HCT116 (cell line): ENCODE measurements around the gene AUTS2. TPM values are rescaled to one million over a fixed set of nuclear protein-coding genes. Genes with fewer than 3 reads are reported as not detected.

Experiments used
- ATAC-seq: fragments of 200-7000 bp; cut with Tn5 transposase; 2 replicates; pipeline ENCODE4 v1.9.1; 2020; ENCODE audit warnings: mild to moderate bottlenecking, moderate library complexity
- BruUV-seq: library from RNA; stranded (reverse); fragments of 400-500 nt; replicated peaks from 2 replicates; lab custom pipeline; 2021; lab: Mats Ljungman, UMichigan
- CTCF ChIA-PET: fragments of 300-600 bp; sonication (Branson Sonifier 250); formaldehyde crosslinking; loops from one replicate; lab custom pipeline; 2021; ENCODE audit warnings: antibody characterized with exemption; lab: Charles Lee
- POLR2A ChIA-PET: fragments of 300-600, 350-600 bp; sonication (Branson Sonifier 250); formaldehyde crosslinking; loops from one replicate; lab custom pipeline; 2021; ENCODE audit warnings: antibody characterized with exemption; lab: Charles Lee
- RAD21 ChIA-PET, 2 experiments: fragments of 300-600 bp; sonication (Branson Sonifier 250); formaldehyde crosslinking; loops; one replicate each; lab custom pipeline; 2023; ENCODE audit warnings: low total read pairs in 2 of 2; ENCODE audit not compliant: uncharacterized antibody in 2 of 2, unreplicated experiment in 2 of 2, low non-redundant PET in 1 of 2; lab: Charles Lee
- DNase-seq: peaks from one replicate; pipeline ENCODE4 v3.0.0-alpha.2; 2010; ENCODE audit warnings: low read depth, low spot score
- H2AFZ ChIP-seq: fragments of 200-600 bp; shearing (Covaris generic), sonication (generic); 2 replicates; pipeline ENCODE4 v1.6.1; 2017; ENCODE audit warnings: low read depth, mixed run types, mixed read lengths, antibody characterized with exemption, low read length; ENCODE audit not compliant: poor library complexity, severe bottlenecking
- H3K27ac ChIP-seq: 2 replicates; pipeline ENCODE4 v1.5.1; 2012; ENCODE audit warnings: low read depth, low read length
- H3K27me3 ChIP-seq: fragments of 200-600 bp; sonication (generic); 2 replicates; pipeline ENCODE4 v1.6.1; 2016; ENCODE audit warnings: mixed run types, low read length, mixed read lengths; ENCODE audit not compliant: insufficient read depth
- H3K36me3 ChIP-seq, 2 experiments: fragments of 200-500 bp in 1 of 2; fragments of 200-600 bp in 1 of 2; sonication (Bioruptor generic) in 1 of 2; sonication (generic) in 1 of 2; 2 replicates each; pipeline versions ENCODE4 v1.5.1 to v1.6.1; 2014 to 2016; ENCODE audit warnings: low read length in 2 of 2, inconsistent platforms in 1 of 2, mixed read lengths in 1 of 2, mixed run types in 1 of 2; ENCODE audit not compliant: insufficient read depth in 2 of 2, control insufficient read depth in 1 of 2
- H3K4me1 ChIP-seq, 2 experiments: fragments of 200-600 bp in 1 of 2; sonication (generic) in 1 of 2; 2 replicates each; pipeline versions ENCODE4 v1.5.1 to v1.6.1; 2012 to 2017; ENCODE audit warnings: low read length in 2 of 2, inconsistent platforms in 1 of 2, mild to moderate bottlenecking in 1 of 2, mixed read lengths in 1 of 2, mixed run types in 1 of 2, moderate library complexity in 1 of 2; ENCODE audit not compliant: insufficient read depth in 2 of 2, control insufficient read depth in 1 of 2
- H3K4me2 ChIP-seq: fragments of 200-600 bp; sonication (generic); 2 replicates; pipeline ENCODE4 v1.6.1; 2017; ENCODE audit warnings: mixed run types, low read length, mixed read lengths
- H3K4me3 ChIP-seq, 2 experiments: fragments of 200-600 bp in 1 of 2; sonication (generic) in 1 of 2; replicated peaks in 1 of 2; 2 replicates each; pipeline ENCODE4 v1.5.1; 2011 to 2016; ENCODE audit warnings: low read length in 2 of 2, control low read depth in 1 of 2, low read depth in 1 of 2, mild to moderate bottlenecking in 1 of 2, mixed read lengths in 1 of 2, mixed run types in 1 of 2
- H3K79me2 ChIP-seq: fragments of 200-600 bp; sonication (generic); 2 replicates; pipeline ENCODE4 v1.6.1; 2017; ENCODE audit warnings: mild to moderate bottlenecking, mixed run types, low read length, moderate library complexity, mixed read lengths; ENCODE audit not compliant: insufficient read depth
- H3K9ac ChIP-seq: fragments of 200-600 bp; sonication (generic); 2 replicates; pipeline ENCODE4 v1.6.1; 2016; ENCODE audit warnings: low read length, mixed read lengths
- H3K9me2 ChIP-seq: fragments of 200-600 bp; sonication (generic), shearing (Covaris generic); 2 replicates; pipeline ENCODE4 v1.6.1; 2017; ENCODE audit warnings: mixed run types, mild to moderate bottlenecking, moderate library complexity; ENCODE audit not compliant: insufficient read depth
- H3K9me3 ChIP-seq, 2 experiments: fragments of 200-500 bp in 1 of 2; fragments of 200-600 bp in 1 of 2; sonication (Bioruptor generic) in 1 of 2; sonication (generic) in 1 of 2; 2 replicates each; pipeline ENCODE4 v1.6.1; 2014 to 2017; ENCODE audit warnings: low read length in 2 of 2, mixed read lengths in 2 of 2, inconsistent platforms in 1 of 2, low read depth in 1 of 2, mild to moderate bottlenecking in 1 of 2, mixed run types in 1 of 2, moderate library complexity in 1 of 2; ENCODE audit not compliant: control insufficient read depth in 1 of 2, insufficient read depth in 1 of 2
- H4K20me1 ChIP-seq: fragments of 200-600 bp; sonication (generic), shearing (Covaris generic); 2 replicates; pipeline ENCODE4 v1.6.1; 2017; ENCODE audit warnings: mixed run types, mild to moderate bottlenecking, moderate library complexity; ENCODE audit not compliant: insufficient read depth
- CBX3 ChIP-seq: IDR thresholded peaks from 2 replicates; pipeline ENCODE4 v1.6.1; 2012; ENCODE audit warnings: low read depth
- CEBPB ChIP-seq: IDR thresholded peaks from 2 replicates; pipeline ENCODE4 v1.6.1; 2012; ENCODE audit warnings: low read depth
- JUND ChIP-seq: IDR thresholded peaks from 2 replicates; pipeline ENCODE4 v1.6.1; 2012
- RAD21 ChIP-seq: IDR thresholded peaks from 2 replicates; pipeline ENCODE4 v1.6.1; 2012; ENCODE audit warnings: low read depth, mild to moderate bottlenecking
- SIN3A ChIP-seq: IDR thresholded peaks from 2 replicates; pipeline ENCODE4 v1.6.1; 2012; ENCODE audit warnings: low read depth
- TCF7L2 ChIP-seq: IDR thresholded peaks from 2 replicates; pipeline ENCODE4 v1.7.0; 2011; ENCODE audit warnings: borderline replicate concordance, inconsistent platforms; ENCODE audit not compliant: insufficient read depth, insufficient read length; ENCODE audit errors: extremely low read depth
- YY1 ChIP-seq: IDR thresholded peaks from 2 replicates; pipeline ENCODE4 v1.6.1; 2011; ENCODE audit warnings: low read length, low read depth, moderate library complexity, mild to moderate bottlenecking; ENCODE audit not compliant: insufficient replicate concordance; ENCODE audit errors: extremely low read depth
- intact Hi-C: fragments of 100-400 bp; cut with micrococcal nuclease; formaldehyde crosslinking; loops from 2 replicates; pipeline ENCODE4 v1.10.0; 2022
- total RNA-seq: library from RNA; stranded (reverse); gene quantifications from one replicate; pipeline ENCODE4 v1.2.1, GENCODE V29; 2021; ENCODE audit not compliant: unreplicated experiment
- TF ChIP-seq, protein P1 (sequence below): IDR thresholded peaks from 2 replicates; pipeline ENCODE4 v1.6.1; 2011; ENCODE audit warnings: mild to moderate bottlenecking, low read length, moderate library complexity; ENCODE audit not compliant: insufficient replicate concordance; ENCODE audit errors: extremely low read depth
- TF ChIP-seq, protein P2 (sequence below): IDR thresholded peaks from 2 replicates; pipeline ENCODE4 v1.6.1; 2012; ENCODE audit warnings: low read depth

Gene AUTS2
- total RNA-seq, 1 experiment from 2014 or later: 0.93 TPM

DNA sequence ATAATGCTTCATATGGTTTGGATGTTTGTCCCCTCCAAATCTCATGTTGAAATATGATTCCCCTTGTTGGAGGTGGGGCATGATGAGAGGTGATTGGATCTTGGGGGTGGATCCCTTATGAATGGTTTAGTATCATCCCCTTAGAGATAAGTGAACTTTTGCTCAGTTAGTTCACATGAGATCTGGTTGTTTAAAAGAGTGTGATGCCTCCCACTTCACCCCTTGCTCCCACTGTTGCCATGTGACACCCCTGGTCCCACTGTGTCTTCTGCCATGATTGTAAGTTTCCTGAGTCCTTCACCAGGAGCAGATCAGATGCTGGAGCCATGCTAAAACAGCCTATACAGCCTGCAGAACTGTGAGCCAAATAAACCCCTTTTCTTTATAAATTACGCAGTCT lies 13.1 kb upstream of the AUTS2 start:
- Histone ChIP-seq H4K20me1 (no peaks in the 10 kb centered on the region), H2AFZ (no peak overlapping the region), H3K27me3 (no peaks in the 10 kb centered on the region), H3K36me3 (no peaks in the 10 kb centered on the region), H3K9ac (no peak overlapping the region), H3K9me2 (no peaks in the 10 kb centered on the region), H3K4me1 (no peaks in the 10 kb centered on the region), H3K4me3 (no peak overlapping the region), H3K27ac (no peak overlapping the region), H3K79me2 (no peaks in the 10 kb centered on the region), H3K9me3 (peaks cover 3 to 21% of the 10 kb centered on the region in 2 experiments; a peak in 1 of 4 replicates), H3K4me2 (no peak overlapping the region)
- ChIA-PET RAD21 (no interaction called here), POLR2A (no interaction called here), CTCF (no interaction called here)
- no peak for ATAC-seq
- no TSS peak for BruUV-seq
- intact Hi-C loops: no loop called here
- DNase-seq: no peak
- TF ChIP-seq RAD21 (no peak), YY1 (no peak), TCF7L2 (no peak), CEBPB (no peak)
- TF ChIP-seq, protein P1, sequence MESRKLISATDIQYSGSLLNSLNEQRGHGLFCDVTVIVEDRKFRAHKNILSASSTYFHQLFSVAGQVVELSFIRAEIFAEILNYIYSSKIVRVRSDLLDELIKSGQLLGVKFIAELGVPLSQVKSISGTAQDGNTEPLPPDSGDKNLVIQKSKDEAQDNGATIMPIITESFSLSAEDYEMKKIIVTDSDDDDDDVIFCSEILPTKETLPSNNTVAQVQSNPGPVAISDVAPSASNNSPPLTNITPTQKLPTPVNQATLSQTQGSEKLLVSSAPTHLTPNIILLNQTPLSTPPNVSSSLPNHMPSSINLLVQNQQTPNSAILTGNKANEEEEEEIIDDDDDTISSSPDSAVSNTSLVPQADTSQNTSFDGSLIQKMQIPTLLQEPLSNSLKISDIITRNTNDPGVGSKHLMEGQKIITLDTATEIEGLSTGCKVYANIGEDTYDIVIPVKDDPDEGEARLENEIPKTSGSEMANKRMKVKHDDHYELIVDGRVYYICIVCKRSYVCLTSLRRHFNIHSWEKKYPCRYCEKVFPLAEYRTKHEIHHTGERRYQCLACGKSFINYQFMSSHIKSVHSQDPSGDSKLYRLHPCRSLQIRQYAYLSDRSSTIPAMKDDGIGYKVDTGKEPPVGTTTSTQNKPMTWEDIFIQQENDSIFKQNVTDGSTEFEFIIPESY: no peak

DNA sequence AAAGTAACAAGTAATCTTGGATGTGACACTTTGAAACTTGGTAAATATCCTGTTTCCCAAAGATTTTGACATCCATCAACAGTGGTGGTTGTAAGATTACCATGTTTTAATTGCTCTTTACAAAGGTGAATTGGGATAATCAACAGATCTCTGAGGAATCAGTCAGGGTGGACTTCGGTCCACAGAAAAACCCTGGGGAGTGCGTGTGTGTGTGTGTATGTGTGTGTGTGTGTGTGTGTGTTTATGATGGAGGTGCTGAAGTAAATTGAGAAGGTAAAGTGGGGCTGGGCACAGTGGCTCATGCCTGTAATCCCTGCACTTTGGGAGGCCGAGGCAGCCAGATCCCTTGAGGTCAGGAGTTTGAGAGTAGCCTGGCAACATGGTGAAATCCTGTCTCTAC lies 12.0 kb upstream of the AUTS2 start:
- H3K27me3 ChIP-seq: no peaks in the 10 kb centered on the region
- H3K9me3 ChIP-seq: peaks cover 3 to 21% of the 10 kb centered on the region in 2 experiments; a peak in 1 of 4 replicates
- intact Hi-C loops: no loop called here
- no peak overlapping the region for H3K27ac ChIP-seq
- no peak overlapping the region for H3K9ac ChIP-seq
- CTCF ChIA-PET: no interaction called here
- no peak overlapping the region for H2AFZ ChIP-seq
- no peaks in the 10 kb centered on the region for H4K20me1 ChIP-seq
- RAD21 ChIA-PET: no interaction called here
- no peaks in the 10 kb centered on the region for H3K36me3 ChIP-seq
- no peaks in the 10 kb centered on the region for H3K9me2 ChIP-seq
- no TSS peak for BruUV-seq
- no peak overlapping the region for H3K4me3 ChIP-seq
- H3K4me2 ChIP-seq: no peak overlapping the region
- no peaks in the 10 kb centered on the region for H3K4me1 ChIP-seq
- DNase-seq (no peak), ATAC-seq (no peak)
- POLR2A ChIA-PET: no interaction called here
- H3K79me2 ChIP-seq: no peaks in the 10 kb centered on the region
- TF ChIP-seq CBX3 (no peak), JUND (no peak), SIN3A (no peak)
- TF ChIP-seq, protein P1: no peak
- TF ChIP-seq, protein P2, sequence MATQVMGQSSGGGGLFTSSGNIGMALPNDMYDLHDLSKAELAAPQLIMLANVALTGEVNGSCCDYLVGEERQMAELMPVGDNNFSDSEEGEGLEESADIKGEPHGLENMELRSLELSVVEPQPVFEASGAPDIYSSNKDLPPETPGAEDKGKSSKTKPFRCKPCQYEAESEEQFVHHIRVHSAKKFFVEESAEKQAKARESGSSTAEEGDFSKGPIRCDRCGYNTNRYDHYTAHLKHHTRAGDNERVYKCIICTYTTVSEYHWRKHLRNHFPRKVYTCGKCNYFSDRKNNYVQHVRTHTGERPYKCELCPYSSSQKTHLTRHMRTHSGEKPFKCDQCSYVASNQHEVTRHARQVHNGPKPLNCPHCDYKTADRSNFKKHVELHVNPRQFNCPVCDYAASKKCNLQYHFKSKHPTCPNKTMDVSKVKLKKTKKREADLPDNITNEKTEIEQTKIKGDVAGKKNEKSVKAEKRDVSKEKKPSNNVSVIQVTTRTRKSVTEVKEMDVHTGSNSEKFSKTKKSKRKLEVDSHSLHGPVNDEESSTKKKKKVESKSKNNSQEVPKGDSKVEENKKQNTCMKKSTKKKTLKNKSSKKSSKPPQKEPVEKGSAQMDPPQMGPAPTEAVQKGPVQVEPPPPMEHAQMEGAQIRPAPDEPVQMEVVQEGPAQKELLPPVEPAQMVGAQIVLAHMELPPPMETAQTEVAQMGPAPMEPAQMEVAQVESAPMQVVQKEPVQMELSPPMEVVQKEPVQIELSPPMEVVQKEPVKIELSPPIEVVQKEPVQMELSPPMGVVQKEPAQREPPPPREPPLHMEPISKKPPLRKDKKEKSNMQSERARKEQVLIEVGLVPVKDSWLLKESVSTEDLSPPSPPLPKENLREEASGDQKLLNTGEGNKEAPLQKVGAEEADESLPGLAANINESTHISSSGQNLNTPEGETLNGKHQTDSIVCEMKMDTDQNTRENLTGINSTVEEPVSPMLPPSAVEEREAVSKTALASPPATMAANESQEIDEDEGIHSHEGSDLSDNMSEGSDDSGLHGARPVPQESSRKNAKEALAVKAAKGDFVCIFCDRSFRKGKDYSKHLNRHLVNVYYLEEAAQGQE: no peak
